Astrocyte of the hippocampus (primary cell): ENCODE measurements around the gene AVPR2.

Experiments
- DNase-seq: peaks from one replicate; pipeline ENCODE4 v3.0.0; 2011; ENCODE audit warnings: low read depth, low spot score

AVPR2 gene

DNA sequence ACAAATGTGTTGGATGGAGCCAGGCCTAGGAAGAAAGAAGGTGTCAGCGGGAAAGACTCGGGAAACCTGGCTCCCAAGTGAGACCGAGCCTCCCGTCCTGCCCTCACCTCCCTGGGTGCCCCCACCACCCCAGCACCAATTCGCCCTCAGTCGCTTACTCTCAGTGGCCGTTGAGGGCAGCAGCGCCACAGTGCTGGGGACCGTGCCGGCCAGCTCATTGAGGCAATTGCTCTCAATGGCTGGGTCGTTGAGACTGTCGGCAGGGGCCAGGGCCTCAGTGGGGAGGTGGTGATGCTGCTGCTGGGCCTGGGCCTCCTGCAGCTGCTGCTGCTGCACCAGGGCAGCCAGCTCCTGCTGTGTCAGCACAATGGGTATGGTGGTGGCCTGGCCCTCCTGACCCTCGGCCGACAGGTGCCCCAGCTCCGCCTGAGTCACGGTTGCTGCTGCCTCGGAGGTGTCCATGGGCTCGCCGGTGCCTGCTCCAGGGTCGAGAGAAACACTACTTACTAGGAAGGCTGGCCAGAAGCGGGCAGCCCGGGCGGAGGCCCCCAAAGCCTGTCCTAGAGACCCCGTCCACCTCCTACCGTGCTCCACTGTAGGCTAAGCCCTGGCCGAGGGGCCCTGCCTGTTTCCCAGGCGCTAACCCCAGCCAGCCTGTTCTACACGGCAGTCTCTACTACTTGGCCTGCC is 47.4 kb downstream of the AVPR2 start:
- DNase-seq = no peak

DNA sequence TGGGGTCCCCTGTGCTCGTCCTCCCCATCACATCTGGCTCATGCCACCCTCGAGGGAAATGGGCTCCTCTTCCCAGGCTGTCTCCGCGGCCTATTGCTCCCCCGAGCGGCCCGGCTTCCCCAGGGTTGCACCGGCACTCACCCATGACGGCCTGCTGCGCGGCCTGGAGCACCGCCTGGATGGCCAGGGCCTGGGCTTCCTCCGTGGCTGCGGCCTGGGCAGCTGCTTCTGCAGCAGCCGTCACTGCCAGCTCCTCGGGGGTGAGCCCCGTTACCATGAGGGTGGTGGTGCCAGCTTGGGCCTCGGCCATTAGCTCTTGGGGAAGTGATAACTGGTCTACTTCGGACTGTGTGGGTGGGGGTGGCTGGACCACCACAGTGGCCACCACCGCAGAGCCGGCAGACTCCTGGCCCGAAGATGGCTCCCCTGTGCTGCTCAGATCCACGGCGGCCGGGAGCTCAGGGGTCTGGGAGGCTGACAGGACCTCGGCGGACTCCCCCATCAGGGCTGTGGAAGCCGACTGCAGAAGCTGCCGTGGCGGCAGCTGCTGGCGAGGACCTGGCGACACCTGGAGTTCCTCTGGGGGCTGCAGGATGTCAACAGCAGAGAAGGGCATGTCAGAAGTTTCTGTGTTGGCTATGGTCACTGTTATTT is 48.0 kb downstream of the AVPR2 start:
- DNase-seq = no peak

DNA sequence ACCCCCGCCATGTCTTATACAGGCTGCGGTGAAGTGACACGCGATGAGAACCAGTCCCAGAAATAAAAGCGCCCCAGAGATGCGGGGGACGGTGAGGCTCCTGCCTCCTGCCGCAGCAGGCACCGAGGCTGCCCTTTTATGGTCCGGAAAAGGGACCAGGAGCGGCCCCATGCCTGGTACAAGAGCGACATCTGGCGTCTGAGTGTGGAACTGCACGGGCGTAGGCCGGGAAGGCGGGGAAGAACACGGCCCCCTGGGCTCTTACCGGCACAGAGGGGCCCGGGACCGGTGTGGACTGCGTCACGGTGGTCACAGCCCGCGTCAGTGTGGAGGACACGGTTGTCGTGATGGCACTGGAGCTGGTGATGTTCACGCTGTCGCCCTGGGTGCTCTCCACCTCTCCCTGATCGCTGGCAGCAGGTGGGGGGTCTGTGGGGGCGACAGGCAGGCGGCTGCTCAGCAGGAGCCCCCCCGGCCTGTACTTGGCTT is 48.9 kb downstream of the AVPR2 start:
- peak; percentile 85 for DNase-seq

DNA sequence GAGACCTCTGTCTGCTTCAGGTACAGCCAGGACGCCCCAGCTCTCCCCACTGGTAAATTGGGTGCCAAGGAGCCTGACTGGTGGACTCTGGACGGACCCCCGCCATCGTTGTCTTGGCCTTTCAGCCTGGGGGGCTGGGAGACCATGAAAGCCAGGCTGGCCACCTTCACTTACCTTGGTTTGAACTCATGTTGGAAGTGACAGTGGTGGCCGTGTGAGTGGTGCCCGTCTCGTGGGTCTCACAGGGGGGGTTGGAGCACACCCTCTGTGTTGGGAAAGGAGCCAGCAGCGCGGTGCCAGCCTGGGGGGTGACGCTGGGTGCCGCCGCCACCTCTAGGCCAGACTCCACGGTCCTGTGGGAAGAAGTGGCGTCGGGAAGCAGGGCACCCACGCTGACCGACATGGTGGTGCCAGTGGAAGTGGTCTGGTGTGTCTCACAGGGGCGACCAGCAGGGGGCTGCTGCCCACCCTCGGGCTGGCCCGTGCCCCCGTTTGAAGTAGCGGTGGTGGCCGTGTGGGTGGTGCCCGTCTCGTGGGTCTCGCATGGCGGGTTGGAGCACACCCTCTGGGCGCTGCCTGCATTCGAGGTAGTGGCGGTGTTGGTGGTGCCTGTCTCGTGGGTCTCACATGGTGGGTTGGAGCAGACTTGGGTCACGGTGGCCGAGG is 49.6 kb downstream of the AVPR2 start:
- DNase-seq = no peak

- DNase-seq = no peak
Observed at GRCh38 chrX:153954558-153955227, 50.2 kb downstream of the AVPR2 start.

DNA sequence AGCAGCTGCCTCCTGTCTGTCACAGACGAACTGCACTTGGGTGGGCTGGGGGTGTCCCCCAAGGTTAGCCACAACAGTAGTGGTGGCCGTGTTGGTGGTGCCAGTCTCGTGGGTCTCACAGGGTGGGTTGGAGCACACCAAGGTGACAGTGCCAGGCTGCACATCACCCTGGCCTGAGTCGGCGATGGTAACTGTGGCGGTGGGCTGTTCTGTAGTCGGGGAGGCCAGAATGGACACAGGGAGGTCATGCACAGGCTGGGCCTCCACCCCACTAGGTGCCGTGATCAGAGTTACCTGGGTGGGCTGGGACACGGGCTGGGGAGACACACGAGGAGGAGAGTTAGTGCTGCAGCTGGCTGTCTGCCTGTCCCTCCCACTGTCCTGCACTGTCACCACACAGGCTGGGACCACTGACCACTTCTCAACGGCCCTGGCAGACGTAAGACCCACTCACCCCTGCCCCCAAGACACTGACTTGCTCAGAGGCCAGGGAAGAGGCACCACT is 50.8 kb downstream of the AVPR2 start:
- DNase-seq = no peak

DNA sequence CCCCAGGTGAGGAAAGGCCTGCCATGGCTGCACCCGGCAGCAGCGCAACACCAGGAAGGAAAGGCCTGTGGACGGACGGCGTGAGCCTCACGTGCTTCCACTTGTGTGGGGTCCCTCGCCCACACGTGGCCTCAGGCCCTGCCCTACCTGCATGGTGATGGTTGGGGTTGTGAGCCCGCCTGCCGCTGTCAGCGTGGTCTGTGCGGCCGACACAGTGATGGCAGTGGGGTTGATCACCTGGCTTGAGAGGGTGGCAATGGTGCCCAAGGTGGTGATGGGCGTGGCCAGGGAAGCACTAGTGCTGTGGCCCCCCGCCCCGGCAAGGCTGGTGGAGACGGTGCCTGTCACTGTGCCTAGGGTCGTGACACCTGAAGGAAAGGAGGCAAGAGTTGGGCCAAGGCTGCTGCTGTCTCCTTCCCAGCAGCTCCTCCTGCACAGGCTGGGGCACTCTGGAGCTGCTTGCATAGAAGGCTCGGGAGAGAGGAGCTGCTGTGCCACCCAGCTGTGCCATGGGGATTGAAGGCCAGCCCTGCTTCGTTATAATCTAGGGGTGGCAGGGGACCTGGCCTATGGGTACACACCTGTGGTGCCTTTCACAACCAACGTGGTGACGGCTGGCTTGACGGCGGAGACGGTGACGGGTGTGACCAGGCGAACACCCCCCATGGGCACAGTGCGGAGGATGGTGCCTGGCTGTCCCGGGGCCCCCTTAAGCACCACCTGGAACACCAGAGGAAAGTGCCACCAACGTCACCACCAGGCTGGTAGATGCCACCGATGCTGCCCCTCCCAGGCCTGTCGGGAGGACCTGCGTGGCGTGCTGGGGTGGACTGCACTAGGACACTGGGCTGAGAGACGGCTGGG is 51.8 kb downstream of the AVPR2 start:
- no peak for DNase-seq
